HL-60/S4 (cell line): ENCODE results near the gene ZFYVE28.

ENCODE experiments used
- in situ Hi-C: fragments of 300-500 bp; cut with MboI; formaldehyde crosslinking; loops from 2 replicates; pipeline ENCODE4 v1.14.3; 2022; ENCODE audit warnings: low sequenced_read_pairs

The ZFYVE28 gene

DNA sequence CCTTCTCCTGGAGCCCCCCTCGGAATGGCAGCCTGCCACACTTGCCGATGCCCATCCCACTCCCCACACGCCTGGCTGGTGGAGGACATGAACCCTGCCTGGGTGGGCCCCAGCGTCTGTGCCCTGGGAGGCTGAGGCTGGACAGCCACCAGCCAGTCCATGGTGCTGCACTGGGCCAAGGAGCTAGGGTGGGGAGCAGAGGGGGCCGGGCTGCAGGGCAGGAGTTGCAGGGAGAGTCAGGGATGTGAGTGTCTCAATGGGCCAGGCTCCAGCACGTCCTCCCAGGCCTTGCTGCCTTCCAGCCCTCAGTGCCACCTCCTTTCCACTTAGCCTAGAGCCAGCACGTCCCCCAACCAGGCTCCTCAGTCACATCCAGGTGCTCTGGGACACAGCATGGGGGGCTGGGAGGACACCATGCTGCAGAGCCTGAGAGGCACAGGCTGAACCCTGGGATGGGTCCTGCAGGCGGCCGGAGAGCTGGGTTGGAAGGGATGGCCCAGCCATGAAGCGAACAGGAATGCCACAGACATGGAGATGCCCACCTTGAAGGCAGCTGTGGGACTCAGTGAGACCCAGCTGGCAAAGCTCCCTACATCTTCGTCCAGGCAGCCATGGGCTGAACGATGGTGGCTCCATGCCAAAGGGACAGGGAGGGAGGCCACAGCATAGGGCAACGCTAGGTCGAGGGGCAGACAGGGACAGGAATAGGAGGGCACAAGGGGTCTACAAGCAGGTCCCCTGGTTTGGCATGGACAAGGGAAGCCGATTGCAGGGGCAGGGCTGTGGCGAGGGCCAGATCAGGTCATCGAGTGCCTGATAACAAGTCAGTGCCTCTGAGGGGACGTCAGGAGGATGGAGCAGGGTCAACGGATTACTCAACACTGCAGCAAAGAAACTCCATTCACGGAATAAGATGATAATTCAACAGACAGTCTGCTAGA lies 126.5 kb downstream of the ZFYVE28 start:
- in situ Hi-C loops: no loop called here

DNA sequence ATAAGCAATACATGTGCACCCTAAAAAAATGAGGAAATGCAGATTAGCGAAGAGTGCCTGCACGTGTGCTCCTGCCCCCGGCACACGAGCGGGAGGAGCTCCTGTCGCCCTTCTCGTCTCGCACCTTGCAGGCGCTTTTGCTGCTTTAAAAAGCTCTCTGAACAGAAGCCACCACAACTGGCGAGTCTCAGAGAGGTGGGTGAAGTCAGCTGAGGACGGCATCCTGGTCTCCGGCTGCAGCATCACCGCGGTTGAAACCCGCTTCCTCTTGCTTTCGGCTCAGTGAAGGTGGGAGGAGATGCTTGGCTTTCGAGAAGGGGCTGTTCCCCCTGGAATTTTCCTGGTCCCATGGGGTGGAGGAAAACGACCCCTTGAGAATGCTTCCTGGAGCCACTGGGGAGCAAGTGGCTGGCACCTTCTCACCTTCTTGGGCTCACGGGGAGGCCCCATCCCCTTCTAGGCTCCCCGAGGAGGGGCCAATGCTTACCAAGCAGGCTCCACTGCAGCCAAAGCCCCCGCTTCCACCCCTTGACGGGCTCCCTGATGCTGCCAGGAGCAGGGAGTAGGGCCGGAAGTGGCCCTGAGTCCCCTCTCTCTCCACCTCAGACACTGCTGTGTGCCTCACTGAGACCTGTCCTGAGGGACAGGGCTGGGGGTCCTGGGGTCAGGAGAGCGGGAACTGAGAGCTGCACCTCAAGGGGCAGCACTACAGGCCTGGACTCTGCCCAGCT lies 127.3 kb downstream of the ZFYVE28 start:
- in situ Hi-C loops: no loop called here

DNA sequence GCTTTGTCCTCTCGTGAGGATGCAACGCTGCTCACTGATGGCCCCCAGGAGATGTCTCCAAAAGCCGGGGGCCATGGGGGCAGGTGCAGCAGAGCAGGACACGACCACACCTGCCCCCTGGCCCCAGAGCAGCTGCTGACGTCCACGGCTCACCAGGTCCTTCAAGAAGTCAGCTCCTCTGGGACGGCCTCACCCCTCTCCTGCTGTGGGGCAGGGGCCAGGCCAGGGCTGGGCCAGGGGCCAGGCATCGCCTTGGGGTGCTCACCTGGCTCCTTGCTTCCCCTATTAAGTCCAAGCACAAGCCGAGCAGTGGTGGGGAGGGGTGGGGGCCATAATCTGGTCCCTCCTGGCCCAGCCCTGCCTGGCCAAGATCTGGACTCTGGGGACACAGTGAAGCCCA lies 128.0 kb downstream of the ZFYVE28 start:
- in situ Hi-C loops: no loop called here

DNA sequence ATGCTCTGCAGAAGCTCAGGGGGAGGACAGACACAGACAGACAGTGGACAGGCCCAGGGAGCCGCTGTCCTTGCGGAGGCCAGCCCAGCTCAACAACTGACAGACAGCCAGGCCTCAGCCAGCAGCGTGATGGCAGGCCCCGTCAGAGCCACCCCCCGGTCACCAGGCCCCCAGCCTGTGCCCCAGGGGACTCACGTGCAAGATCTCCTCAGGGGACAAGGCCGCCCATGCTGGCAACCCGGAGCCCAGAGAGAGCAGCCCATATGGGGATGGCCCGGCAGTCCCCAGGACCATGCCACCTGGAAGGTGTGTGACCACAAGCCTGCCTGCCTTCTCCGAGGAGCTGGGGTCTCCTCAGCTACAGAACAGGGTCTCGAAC lies 128.5 kb downstream of the ZFYVE28 start:
- in situ Hi-C loops: no loop called here

DNA sequence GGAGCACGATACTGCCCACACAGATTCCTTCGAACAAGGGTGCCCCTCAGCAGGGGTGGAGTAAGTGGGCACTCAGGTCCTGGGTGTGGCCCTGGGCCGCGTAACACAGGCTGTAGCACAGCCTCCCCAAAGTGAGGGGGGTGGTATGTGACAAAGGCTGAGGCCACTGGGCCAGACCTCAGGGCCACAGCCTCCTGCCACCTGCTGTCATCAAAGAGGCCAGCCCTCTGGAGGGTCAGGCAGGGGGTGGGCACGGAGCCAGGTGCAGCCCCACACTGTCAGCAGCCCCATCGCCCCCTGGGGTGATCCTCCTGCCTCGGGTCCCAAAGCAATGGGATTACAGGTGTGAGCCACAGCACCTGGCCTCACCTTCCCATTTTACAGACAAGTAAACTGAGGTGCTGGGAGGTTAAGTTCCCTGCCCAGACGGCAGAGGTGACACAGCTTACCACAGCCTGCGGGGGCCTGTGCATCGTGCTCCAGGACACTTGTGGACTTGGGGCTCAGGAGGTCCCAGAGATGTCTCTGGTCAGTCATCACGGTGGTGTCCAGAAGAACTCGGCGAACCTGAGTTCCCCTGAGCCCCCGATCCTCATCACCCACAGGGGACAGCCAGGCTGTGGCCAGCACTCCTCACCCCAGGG lies 129.0 kb downstream of the ZFYVE28 start:
- in situ Hi-C loops: no loop called here

DNA sequence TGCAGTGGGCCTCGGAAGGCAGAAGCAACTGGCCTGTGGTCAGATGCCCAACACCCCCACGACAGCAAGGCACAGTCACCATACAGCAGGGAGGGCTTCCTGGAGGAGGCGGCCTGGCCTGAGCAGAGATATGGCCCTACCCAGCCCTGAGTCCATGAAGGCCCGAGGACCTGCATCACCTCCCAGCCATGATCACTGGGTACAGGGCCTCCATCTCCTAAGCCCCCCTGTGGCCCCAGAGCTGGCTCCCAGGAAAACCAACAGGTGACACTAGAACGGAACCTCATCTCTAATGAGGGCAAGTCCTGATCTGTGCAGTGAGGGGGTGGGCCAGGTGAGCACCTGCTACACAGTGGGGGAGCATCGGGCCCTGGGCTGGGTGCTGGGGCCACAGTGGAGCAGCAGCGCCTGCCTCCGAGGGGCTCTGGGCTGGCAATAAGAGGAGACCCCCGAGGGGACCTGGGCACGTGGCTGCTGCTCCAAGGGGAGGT lies 130.3 kb downstream of the ZFYVE28 start:
- in situ Hi-C loops: no loop called here

DNA sequence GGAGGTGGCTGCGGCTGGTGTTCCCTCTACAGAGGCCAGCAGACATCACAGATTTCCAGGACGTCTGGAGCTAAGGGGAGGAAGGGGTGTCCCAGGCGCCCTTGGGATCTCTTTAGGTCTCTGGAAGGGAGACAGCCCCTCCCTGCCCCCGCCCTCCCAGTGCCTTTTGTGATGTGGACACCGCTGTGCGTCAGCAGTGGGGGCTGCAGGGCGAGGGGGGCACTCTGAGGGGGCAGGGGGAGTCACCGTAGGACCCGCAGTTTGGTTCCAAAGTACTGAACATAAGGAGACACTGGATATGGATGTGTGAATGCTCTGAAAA lies 130.9 kb downstream of the ZFYVE28 start:
- in situ Hi-C loops: no loop called here

DNA sequence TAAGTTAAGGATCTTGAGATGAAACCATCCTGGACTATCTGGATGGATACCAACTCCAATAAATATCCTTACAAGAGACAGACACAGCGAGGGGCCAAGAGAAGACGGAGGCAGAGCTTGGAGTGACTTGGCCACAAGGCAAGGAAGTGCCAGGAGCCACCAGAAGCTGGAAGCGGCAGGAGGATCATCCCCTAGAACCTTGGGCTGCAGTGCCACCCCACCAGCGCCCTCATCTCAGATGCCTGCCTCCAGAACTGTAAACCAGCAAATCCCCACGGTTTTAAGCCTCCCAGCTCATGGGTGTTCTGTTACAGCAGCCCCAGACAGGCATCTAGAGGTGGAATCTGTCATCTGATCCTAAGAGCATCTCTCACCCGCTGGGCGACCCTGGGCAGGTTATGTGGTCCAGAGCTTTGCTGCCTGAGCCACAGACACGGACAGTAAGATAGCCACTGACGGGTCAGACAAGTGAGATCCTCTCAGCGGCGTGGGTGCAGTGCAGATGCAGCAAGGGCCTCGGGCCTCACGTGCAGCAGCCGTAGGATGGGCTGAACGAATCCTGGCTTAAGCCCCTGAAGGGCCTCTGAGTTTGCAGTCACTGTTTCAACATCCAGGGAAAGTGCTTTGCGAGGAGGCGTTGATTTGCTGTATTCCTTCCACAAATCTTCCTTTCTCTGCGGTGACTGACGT lies 131.4 kb downstream of the ZFYVE28 start:
- in situ Hi-C loops: no loop called here

DNA sequence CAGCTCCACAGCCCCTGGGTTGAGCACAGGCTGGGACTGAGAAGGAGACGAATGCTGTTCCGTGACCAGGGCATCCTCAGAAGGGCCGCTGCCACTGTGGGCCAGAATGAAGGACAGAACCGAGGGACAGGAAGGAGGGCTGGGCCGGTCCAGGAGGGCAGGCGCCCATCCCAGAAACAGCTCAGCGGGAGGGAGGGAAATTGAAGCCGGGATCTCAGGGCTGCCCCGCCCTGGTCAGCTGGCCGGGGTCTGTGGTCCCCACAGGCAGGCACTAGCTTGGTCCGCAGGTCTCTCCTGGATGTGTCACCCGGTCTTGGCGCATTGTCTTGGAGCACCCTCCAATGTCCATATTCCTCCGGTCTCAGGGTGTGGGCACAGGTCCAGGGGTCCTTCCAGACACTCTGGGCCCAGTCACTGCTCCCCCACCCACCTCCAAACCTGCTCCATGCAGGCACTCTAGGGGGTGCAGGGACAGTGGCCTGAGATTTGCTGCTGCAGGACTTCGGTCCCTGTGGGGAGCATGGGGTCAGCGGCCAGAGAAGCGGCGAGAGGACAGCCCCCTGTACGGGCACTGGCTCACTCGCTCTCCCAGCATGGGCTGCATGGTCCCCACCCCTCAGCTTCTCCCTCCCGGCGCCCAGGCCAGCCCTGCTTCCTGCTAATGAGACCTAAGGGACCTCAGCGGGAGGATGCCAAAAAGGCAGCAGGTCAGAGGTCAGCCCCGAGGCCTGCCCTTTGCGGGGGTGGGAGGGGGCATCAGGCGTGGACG lies 132.6 kb downstream of the ZFYVE28 start:
- in situ Hi-C loops: no loop called here

DNA sequence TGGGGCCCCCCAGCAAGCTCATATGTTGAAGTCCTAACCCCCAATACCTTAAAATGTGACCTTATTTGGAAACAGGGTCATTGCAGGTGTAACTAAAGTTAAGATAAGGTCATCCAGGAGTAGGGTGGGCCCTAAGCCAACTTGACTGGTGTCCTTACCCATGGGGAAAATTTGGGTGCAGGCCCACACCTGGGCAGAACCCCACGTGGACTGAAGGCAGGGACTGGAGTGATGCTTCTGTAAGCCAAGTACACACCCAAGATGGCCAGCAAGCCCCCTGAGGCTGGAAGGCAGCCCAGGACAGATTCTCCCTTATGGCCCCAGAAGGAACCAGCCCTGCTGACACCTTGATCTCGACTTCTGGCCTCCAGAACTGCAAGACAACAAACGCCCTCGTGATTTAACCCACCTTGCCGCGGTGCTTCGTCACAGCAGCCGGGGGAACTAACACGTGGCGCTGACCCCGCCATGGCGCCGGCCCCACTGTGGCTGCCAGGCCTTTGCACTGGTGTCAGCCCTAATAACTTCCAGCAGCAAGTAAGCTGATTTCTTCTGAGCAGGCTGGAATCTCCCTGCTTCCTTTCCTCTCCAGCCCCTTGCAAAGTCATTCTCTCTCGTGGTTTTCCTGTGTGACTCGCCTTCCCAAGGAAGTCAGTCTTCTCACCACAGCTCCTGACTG lies 133.4 kb downstream of the ZFYVE28 start:
- in situ Hi-C loops: no loop called here

DNA sequence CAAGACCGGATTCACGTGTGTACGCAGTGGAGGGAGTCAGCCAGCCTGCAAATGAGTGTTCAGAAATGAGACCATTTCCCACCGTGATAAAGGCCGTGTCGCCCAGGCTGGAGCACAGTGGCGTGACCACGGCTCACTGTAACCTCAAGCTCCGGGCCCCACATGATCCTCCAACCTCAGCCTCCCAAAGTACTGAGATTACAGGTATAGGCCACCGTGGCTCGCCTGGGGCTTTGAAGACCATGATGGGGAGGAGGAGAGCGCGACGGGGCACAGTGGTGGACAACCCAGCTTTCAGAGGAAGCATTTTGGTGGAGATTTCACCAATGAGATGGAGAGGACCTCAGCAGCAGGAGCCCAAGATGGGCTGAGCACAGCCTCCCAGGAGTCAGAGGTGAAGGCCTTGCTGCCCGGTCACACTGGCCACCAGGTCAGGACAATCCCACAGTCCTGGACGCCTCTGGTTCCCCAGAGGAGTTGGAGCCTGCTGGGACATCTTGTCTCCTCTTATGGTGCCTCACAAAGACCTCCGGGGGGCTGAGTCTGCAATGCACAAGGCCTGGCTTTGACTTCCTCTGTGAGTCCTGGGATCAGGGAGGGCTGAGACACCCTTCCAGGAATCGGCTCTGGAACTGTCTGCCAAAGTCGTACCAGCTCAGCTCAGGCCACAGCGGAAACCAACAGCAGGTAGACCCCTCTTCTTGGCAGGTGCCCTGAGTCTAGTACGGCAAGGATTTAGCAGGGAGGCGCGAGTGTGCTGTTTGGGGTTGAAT lies 134.1 kb downstream of the ZFYVE28 start:
- in situ Hi-C loops: no loop called here

DNA sequence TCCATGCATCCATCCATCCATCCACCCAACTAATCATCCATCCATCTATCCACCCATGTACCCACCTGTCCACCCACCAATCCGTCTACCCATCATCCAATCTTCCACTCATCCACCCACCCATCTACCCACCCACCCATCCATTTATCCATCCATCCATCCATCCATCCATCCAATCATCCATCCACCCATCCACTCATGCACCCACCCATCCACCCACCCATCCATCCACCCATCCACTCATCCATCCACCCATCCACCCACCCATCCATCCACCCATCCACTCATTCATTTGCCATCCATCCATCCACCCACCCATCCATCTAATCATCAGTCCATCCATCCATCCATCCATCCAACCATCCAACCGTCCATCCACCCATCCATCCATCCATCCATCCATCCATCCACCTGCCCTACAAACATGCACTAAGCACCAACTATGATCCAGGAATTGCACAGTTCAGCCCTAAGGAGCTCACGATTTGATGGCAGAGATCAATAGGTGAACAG lies 135.2 kb downstream of the ZFYVE28 start:
- in situ Hi-C loops: no loop called here

DNA sequence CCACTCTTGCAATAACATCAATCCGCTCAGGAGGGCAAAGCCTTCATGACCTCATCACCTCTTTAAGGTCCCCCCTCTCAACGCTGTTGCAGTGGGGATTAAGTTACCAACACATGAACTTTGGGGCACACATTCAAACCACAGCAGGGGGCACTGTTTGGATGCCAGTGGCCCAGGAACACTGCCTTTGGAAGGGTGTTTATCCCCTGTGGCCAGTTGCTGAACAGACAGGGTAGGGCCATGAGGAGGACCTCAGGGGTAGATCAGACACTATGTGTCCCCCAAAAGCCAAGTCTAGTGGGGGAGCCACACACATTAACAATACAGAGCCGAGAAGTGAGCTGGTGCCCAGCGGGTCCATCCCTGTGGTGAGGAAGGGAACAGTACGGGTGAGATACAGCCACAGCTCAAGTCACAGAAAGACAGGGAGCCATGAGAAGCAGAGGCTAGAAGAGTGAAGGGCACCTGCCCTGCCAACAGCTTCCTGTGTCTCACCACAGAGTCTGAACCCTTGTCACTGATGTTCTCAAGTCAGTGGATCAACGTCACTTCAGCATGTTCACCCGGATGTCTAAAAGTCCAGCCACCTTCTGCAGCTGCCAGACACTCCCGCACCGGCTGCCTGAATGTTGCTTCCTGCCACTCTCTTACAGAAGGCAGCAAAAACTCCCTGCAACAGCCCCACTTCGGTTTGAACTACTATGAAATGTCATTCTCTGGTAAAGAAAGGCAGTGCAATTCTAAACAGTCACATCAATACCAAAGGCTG lies 136.7 kb downstream of the ZFYVE28 start:
- in situ Hi-C loops: no loop called here

DNA sequence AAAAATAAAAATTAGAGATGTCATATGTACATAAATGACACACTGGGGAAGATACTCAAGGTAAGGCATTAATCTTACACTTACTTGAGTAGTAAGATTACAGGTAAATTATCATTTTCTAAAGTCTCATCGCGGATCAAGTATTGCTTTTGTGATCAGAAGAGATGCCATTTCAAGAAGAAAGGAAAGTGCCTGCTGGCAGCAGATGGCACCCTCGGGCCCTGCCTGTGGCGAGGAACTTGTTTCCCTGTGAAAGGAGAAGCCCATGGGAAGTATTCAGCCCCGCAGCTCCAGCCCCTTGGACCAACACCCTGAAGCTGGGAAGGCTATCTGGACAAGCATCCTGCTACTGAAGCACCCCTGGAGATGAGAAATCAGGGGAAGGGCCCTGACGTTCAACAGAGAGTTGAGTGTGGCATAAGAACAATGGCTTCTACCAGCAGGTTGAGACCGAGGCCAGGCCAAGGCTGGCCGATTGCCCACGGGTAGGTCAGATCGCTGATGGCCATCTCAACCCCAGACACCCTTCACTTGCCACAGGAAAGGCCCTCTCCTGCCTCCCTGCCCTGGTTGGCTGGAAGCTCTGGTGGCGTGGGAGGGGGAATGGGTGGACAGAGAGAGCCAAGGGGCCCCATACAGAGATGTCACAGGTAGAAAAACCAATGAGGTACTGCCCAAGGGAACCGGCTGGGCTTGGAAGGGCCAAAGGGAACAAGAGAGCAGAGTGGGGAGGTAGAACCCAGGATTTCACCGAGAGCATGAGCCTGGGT lies 137.7 kb downstream of the ZFYVE28 start:
- in situ Hi-C loops: no loop called here

DNA sequence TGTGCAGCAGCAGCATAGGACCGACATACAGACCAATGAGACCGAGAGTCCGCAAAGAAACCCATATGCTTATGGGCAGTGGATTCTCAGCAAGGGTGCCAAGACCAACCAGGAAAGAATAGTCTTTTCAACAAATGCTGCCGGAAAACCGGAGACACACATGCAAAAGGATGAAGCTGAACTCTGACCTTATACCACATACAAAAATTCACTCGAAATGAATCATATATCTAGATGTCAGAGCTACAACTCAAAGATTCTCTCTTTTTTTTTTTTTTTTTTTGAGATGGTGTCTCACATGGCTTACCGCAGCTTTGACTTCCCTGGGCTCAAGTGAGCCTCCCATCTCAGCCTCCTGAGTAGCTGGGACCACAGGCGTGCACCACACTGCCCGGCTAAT lies 140.5 kb downstream of the ZFYVE28 start:
- in situ Hi-C loops: no loop called here

DNA sequence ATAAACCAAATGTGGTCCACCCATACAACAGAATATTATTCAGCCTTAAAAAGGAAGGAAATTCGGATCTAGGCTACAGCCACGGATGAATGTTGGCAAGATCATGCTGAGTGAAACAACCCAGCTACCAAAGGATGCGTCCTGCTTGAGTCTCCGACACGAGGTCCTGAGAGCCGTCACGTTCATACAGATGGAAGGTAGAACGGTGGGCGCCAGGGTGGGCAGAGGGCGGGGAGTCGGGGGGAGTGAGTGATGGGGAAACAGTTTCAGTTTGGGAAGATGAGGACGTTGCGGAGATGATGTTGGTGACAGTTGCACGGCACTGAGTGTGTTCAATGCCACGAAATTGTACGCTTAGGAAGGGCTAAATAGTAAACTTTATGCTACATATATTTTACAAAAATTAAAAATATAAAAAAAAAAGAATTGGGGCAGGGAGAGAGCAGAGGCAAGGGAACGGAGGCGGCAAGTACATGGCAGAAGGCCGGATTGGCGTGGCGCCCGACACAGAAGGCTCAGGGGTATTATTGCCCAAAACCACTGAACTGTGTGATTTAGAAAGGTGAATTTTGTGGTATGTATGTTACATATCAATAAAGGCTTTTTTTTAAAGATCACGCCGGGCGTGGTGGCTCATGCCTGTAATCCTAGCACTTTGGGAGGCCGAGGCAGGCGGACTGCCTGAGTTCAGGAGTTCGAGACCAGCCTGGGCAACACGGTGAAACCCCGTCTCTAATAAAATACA lies 141.7 kb downstream of the ZFYVE28 start:
- in situ Hi-C loops: no loop called here
